Measurements from ENCODE around the gene CNPY2. TPM values are rescaled to one million over a fixed set of nuclear protein-coding genes. Genes with fewer than 3 reads are reported as not detected.
"Not testable (repeated sequence)": the region's sequence is repeated elsewhere in the genome, so short reads cannot be mapped to it uniquely, and the experiment has no call there.

The CNPY2 gene
- 100 to 1,000 TPM; 134 to 210 (median 152) TPM for polyA plus RNA-seq (ENCODE audit: low read depth in 6 of 6)

GRCh38 chr12:56315622-56316473 is at the start of gene CNPY2:
Gene CNPY2, minus strand, starts transcription at chr12:56315988. Its CDS starts 771 bp downstream, at chr12:56315217.
- H3K4me3 Mint-ChIP-seq: peak within 1 kb of the TSS; percentile 93 to 99 (median 99)
- ATAC-seq (ENCODE audit: low read depth in 2 of 2) (peak; percentile 89), DNase-seq (peak; percentile 97)
- no peaks in the 10 kb centered on the region for H3K9me3 Mint-ChIP-seq
- H3K4me1 Mint-ChIP-seq: peaks cover 7 to 24% (median 13%) of the 10 kb centered on the region in 3 donors
- H3K27me3 Mint-ChIP-seq: no peaks in the 10 kb centered on the region
- peaks cover 4 to 8% of the 10 kb centered on the region in 2 donors for H3K36me3 Mint-ChIP-seq
- H3K27ac Mint-ChIP-seq: peak within 1 kb of the TSS; percentile 94 to 99 (median 99)

GRCh38 chr12:56362130-56363059 is 46.6 kb upstream of the CNPY2 start, which contains the start of gene APOF:
Gene APOF, minus strand, starts transcription at chr12:56362857. Its CDS starts 112 bp downstream, at chr12:56362745.
- no peaks in the 10 kb centered on the region for H3K27me3 Mint-ChIP-seq
- H3K9me3 Mint-ChIP-seq: no peaks in the 10 kb centered on the region
- H3K4me1 Mint-ChIP-seq: peaks cover 23 to 52% (median 27%) of the 10 kb centered on the region in 3 donors
- no peaks in the 10 kb centered on the region for H3K36me3 Mint-ChIP-seq
- peak within 1 kb of the TSS in 7 of 8 donors; percentile 66 to 99 (median 93) for H3K4me3 Mint-ChIP-seq
- DNase-seq (no peak), ATAC-seq (ENCODE audit: low read depth in 2 of 2) (no peak)
- H3K27ac Mint-ChIP-seq: peak within 1 kb of the TSS in 5 of 6 donors; percentile 22 to 93 (median 62)

- Mint-ChIP-seq H3K27ac (peak overlapping the region in 5 of 6 donors; percentile 81 to 99 (median 96)), H3K27me3 (no peaks in the 10 kb centered on the region), H3K4me1 (peaks cover 23 to 54% (median 27%) of the 10 kb centered on the region in 3 donors), H3K9me3 (no peaks in the 10 kb centered on the region), H3K36me3 (no peaks in the 10 kb centered on the region), H3K4me3 (peak overlapping the region; percentile 86 to 99 (median 98))
- DNase-seq: no peak
- ATAC-seq (ENCODE audit: low read depth in 2 of 2): no peak
These were observed 45.8 kb upstream of the CNPY2 start for GRCh38 chr12:56361487-56362129.

- Mint-ChIP-seq H3K4me1 (peaks cover 23 to 55% (median 32%) of the 10 kb centered on the region in 3 donors), H3K36me3 (peaks cover 0 to 11% of the 10 kb centered on the region in 2 donors), H3K4me3 (peak within 1 kb of the TSS; percentile 86 to 99 (median 98)), H3K27ac (peak within 1 kb of the TSS; percentile 91 to 99 (median 95)), H3K9me3 (no peaks in the 10 kb centered on the region), H3K27me3 (no peaks in the 10 kb centered on the region)
- DNase-seq (peak; percentile 100), ATAC-seq (ENCODE audit: low read depth in 2 of 2) (peak; percentile 92 to 93)
These were observed 44.3 kb upstream of the CNPY2 start, which contains the start of gene STAT2 for GRCh38 chr12:56359851-56360767. Gene STAT2, minus strand, starts transcription at chr12:56360107. Its CDS starts 3,536 bp downstream, at chr12:56356571.

- ATAC-seq (ENCODE audit: low read depth in 2 of 2) (no peak), DNase-seq (no peak)
- Mint-ChIP-seq H3K9me3 (no peaks in the 10 kb centered on the region), H3K4me1 (peaks cover 23 to 50% (median 32%) of the 10 kb centered on the region in 3 donors), H3K27me3 (no peaks in the 10 kb centered on the region), H3K4me3 (peak overlapping the region; percentile 86 to 99 (median 98)), H3K36me3 (peaks cover 0 to 11% of the 10 kb centered on the region in 2 donors), H3K27ac (peak overlapping the region; percentile 52 to 99 (median 92))
These were observed 43.2 kb upstream of the CNPY2 start for GRCh38 chr12:56358836-56359532.

GRCh38 chr12:56351325-56351724 is 35.5 kb upstream of the CNPY2 start:
- no peak for DNase-seq
- Mint-ChIP-seq H3K36me3 (peaks cover 7 to 40% of the 10 kb centered on the region in 2 donors), H3K27ac (peak overlapping the region in 1 of 6 donors; percentile 50), H3K4me1 (peaks cover 0 to 8% (median 3%) of the 10 kb centered on the region in 3 donors), H3K4me3 (no peak overlapping the region), H3K9me3 (no peaks in the 10 kb centered on the region), H3K27me3 (no peaks in the 10 kb centered on the region)
- no peak for ATAC-seq (ENCODE audit: low read depth in 2 of 2)

- Mint-ChIP-seq H3K36me3 (peaks cover 11 to 37% of the 10 kb centered on the region in 2 donors), H3K27ac (peak overlapping the region in 5 of 6 donors; percentile 1 to 66 (median 50)), H3K9me3 (no peaks in the 10 kb centered on the region), H3K4me3 (no peak overlapping the region), H3K27me3 (no peaks in the 10 kb centered on the region), H3K4me1 (peaks cover 0 to 3% (median under 1%) of the 10 kb centered on the region in 3 donors)
- DNase-seq: no peak
- no peak for ATAC-seq (ENCODE audit: low read depth in 2 of 2)
These were observed 34.9 kb upstream of the CNPY2 start for GRCh38 chr12:56350662-56351061.

GRCh38 chr12:56348776-56349175 is 33.0 kb upstream of the CNPY2 start:
- Mint-ChIP-seq H3K27me3 (no peaks in the 10 kb centered on the region), H3K36me3 (peaks cover 13 to 35% of the 10 kb centered on the region in 2 donors), H3K4me1 (peaks cover 0 to 3% (median 0%) of the 10 kb centered on the region in 3 donors), H3K4me3 (no peak overlapping the region), H3K9me3 (no peaks in the 10 kb centered on the region), H3K27ac (peak overlapping the region in 1 of 6 donors; percentile 38)
- ATAC-seq (ENCODE audit: low read depth in 2 of 2) (no peak), DNase-seq (no peak)

- not testable (repeated sequence) for ATAC-seq (ENCODE audit: low read depth in 2 of 2); H3K27me3 Mint-ChIP-seq; H3K4me1 Mint-ChIP-seq; DNase-seq; H3K9me3 Mint-ChIP-seq; H3K4me3 Mint-ChIP-seq
- H3K27ac Mint-ChIP-seq: peak overlapping the region in 1 of 6 donors; percentile 44
- peaks cover 22 to 46% of the 10 kb centered on the region in 2 donors for H3K36me3 Mint-ChIP-seq
These were observed 31.5 kb upstream of the CNPY2 start for GRCh38 chr12:56347255-56347654.

GRCh38 chr12:56346675-56347074 is 30.9 kb upstream of the CNPY2 start:
- Mint-ChIP-seq H3K9me3 (no peaks in the 10 kb centered on the region), H3K36me3 (peaks cover 22 to 46% of the 10 kb centered on the region in 2 donors), H3K27me3 (no peaks in the 10 kb centered on the region), H3K27ac (peak overlapping the region in 4 of 6 donors; percentile 42 to 83 (median 55)), H3K4me3 (no peak overlapping the region), H3K4me1 (peaks cover 0 to 3% (median 0%) of the 10 kb centered on the region in 3 donors)
- ATAC-seq (ENCODE audit: low read depth in 2 of 2): no peak
- DNase-seq: no peak

- not testable (repeated sequence) for ATAC-seq (ENCODE audit: low read depth in 2 of 2); DNase-seq; H3K9me3 Mint-ChIP-seq; H3K4me3 Mint-ChIP-seq; H3K27me3 Mint-ChIP-seq
- Mint-ChIP-seq H3K4me1 (peaks cover 19 to 29% (median 22%) of the 10 kb centered on the region in 3 donors), H3K36me3 (peaks cover 15 to 26% of the 10 kb centered on the region in 2 donors), H3K27ac (peak overlapping the region in 2 of 6 donors; percentile 33 to 81)
These were observed 26.5 kb upstream of the CNPY2 start for GRCh38 chr12:56342290-56342689.
